Vagina (tissue), 2 donors: ENCODE results near the gene RNPEP. TPM values are rescaled to one million over a fixed set of nuclear protein-coding genes. Genes with fewer than 3 reads are reported as not detected.
"Not testable (repeated sequence)": the region's sequence is repeated elsewhere in the genome, so short reads cannot be mapped to it uniquely, and the experiment has no call there.

Experiments
- DNase-seq, 2 donors: peaks; one replicate each; pipeline ENCODE4 v3.0.0-alpha.2; 2017; ENCODE audit errors: extremely low spot score in 2 of 2
- H3K27ac ChIP-seq: fragments of 200-600 bp; sonication (generic); one replicate; pipeline ENCODE4 v1.5.1; 2019
- H3K27me3 ChIP-seq: fragments of 200-600 bp; sonication (generic); one replicate; pipeline ENCODE4 v1.5.1; 2019
- H3K36me3 ChIP-seq, 2 donors: fragments of 200-600 bp; sonication (generic); one replicate each; pipeline ENCODE4 v1.5.1; 2017 to 2019
- H3K4me1 ChIP-seq: fragments of 200-600 bp; sonication (generic); one replicate; pipeline ENCODE4 v1.5.1; 2019
- H3K4me3 ChIP-seq, 2 donors: fragments of 200-600 bp; sonication (generic); 1 replicate in 1 of 2; 2 replicates in 1 of 2; pipeline ENCODE4 v1.5.1; 2016 to 2019
- H3K9me3 ChIP-seq: fragments of 200-600 bp; sonication (generic); one replicate; pipeline ENCODE4 v1.5.1; 2019
- POLR2A ChIP-seq, 2 donors: fragments of 450-650 bp; IDR thresholded peaks; one replicate each; pipeline ENCODE4 v1.6.1; 2017; ENCODE audit warnings: antibody characterized with exemption in 2 of 2, mild to moderate bottlenecking in 2 of 2, moderate library complexity in 2 of 2
- POLR2AphosphoS5 ChIP-seq, 2 donors: sonication (generic); formaldehyde crosslinking; IDR thresholded peaks; one replicate each; pipeline ENCODE4 v1.9.0; 2017; ENCODE audit warnings: antibody characterized with exemption in 2 of 2, mild to moderate bottlenecking in 2 of 2, low read depth in 1 of 2; ENCODE audit not compliant: insufficient read depth in 1 of 2
- intact Hi-C: fragments of 100-400 bp; cut with DNase I; formaldehyde crosslinking; loops from one replicate; pipeline ENCODE4 v1.15.1; 2023
- total RNA-seq: library from RNA; depleted of rRNA; stranded (reverse); fragments of >200 nt; gene quantifications from one replicate; pipeline ENCODE4 v1.2.3, GENCODE V29; 2016
- TF ChIP-seq, protein P1 (sequence below), 3 experiments: fragments of 450-650 bp in 2 of 3; fragments of 200-600 bp in 1 of 3; sonication (generic) in 1 of 3; IDR thresholded peaks; one replicate each; pipeline ENCODE4 v1.5.1; 2017 to 2019; ENCODE audit warnings: antibody characterized with exemption in 3 of 3, mild to moderate bottlenecking in 2 of 3, moderate library complexity in 2 of 3

Gene RNPEP
- total RNA-seq, 1 donor from 2014 or later: 97.7 TPM

DNA sequence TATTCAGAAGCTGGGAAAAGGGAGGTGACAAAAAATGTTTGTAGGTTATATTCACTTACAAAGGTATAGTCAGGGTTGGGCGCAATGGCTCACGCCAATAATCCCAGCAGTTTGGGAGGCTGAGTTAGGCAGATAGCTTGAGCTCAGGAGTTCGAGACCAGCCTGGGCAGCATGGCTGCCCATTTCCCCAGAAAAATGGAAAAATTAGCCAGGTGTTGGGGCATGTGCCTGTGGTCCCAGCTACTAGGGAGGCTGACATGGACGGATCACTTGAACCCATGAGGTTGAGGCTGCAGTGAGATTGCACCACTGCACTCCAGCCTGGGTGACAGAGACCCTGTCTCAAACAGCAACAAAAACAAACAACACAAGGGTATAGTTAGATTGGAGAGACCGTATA, 24.1 kb upstream of the RNPEP start:
- peaks cover 0 to 46% of the 10 kb centered on the region in 2 donors for H3K36me3 ChIP-seq
- no peak for DNase-seq
- intact Hi-C loops: loop anchor here (10.0 kb wide), 1 partner anchor 424 kb away; the partner anchor contains the start of gene NAV1

DNA sequence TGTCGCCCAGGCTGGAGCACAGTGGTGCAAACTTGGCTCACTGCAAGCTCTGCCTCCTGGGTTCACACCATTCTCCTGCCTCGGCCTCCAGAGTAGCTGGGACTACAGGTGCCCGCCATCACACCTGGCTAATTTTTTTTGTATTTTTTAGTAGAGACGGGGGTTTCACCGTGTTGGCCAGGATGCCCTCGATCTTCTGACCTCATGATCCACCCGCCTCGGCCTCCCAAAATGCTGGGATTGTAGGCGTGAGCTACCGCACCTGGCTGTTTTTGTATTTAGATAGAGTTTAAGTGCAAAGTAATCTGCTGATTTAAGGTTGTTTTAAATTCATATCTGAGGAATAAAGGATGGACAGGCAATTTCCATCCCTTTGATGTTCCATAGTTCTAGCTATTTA, 20.1 kb upstream of the RNPEP start:
- H3K9me3 ChIP-seq, DNase-seq, intact Hi-C loops, H3K4me3 ChIP-seq, H3K27ac ChIP-seq, H3K27me3 ChIP-seq, H3K4me1 ChIP-seq: not testable (repeated sequence)
- H3K36me3 ChIP-seq: peaks cover 0 to 72% of the 10 kb centered on the region in 2 donors

More for the DNA sequence above, 24.1 kb upstream of the RNPEP start:
- no peaks in the 10 kb centered on the region for H3K9me3 ChIP-seq
- no peak for TF ChIP-seq POLR2A (IDR thresholded peaks at IDR 0.05)
- no peak for TF ChIP-seq POLR2AphosphoS5 (IDR thresholded peaks at IDR 0.05; ENCODE audit: insufficient read depth in 1 of 2, low read depth in 1 of 2)
- TF ChIP-seq, protein P1, sequence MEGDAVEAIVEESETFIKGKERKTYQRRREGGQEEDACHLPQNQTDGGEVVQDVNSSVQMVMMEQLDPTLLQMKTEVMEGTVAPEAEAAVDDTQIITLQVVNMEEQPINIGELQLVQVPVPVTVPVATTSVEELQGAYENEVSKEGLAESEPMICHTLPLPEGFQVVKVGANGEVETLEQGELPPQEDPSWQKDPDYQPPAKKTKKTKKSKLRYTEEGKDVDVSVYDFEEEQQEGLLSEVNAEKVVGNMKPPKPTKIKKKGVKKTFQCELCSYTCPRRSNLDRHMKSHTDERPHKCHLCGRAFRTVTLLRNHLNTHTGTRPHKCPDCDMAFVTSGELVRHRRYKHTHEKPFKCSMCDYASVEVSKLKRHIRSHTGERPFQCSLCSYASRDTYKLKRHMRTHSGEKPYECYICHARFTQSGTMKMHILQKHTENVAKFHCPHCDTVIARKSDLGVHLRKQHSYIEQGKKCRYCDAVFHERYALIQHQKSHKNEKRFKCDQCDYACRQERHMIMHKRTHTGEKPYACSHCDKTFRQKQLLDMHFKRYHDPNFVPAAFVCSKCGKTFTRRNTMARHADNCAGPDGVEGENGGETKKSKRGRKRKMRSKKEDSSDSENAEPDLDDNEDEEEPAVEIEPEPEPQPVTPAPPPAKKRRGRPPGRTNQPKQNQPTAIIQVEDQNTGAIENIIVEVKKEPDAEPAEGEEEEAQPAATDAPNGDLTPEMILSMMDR (IDR thresholded peaks at IDR 0.05): no peak
- H3K4me3 ChIP-seq: no peak overlapping the region
- peaks cover 22% of the 10 kb centered on the region for H3K4me1 ChIP-seq
- H3K27ac ChIP-seq: no peak overlapping the region
- no peaks in the 10 kb centered on the region for H3K27me3 ChIP-seq

DNA sequence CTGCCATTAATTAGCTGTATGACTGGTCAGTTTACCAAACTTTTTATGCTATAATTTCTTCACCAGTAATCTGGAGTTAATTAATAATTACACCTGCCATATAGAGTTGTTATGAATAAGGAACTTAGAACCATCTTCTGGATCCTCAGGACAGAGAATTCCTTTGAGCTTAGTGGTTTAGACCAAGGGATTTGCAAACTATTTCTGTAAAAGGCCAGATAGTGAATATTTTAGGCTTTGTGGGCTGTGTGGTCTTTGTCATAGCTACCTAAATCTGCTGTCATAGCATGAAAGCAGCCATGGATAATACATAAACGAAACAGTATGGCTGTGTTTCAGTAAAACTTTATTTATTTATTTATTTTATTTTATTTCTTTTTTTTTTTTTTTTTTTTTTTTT, 18.2 kb upstream of the RNPEP start:
- DNase-seq: no peak
- Histone ChIP-seq H3K9me3 (no peaks in the 10 kb centered on the region), H3K27me3 (no peaks in the 10 kb centered on the region), H3K27ac (no peak overlapping the region), H3K36me3 (peaks cover 0 to 72% of the 10 kb centered on the region in 2 donors), H3K4me1 (no peaks in the 10 kb centered on the region), H3K4me3 (no peak overlapping the region)
- intact Hi-C loops: no loop called here
- TF ChIP-seq POLR2A (IDR thresholded peaks at IDR 0.05) (no peak), POLR2AphosphoS5 (IDR thresholded peaks at IDR 0.05; ENCODE audit: insufficient read depth in 1 of 2, low read depth in 1 of 2) (no peak)
- TF ChIP-seq, protein P1 (IDR thresholded peaks at IDR 0.05): no peak

DNA sequence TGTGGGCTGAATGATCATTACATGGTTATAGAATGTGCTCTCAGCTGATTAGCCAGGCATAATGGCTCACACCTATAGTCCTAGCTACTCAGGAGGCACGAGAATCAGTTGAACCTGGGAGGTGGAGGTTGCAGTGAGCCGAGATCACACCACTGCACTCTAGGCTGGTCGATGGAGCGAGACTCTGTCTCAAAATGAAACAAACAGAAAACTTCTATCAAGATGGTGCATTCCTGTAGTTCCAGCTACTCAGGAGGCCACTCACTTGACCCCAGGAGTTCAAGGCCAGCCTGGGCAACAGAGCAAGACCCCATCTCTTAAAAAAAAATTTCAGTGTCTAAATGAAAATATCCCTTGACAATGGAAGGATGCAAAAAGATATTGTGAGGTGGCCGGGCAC, 16.3 kb upstream of the RNPEP start:
- no peak overlapping the region for H3K27ac ChIP-seq
- H3K9me3 ChIP-seq: no peaks in the 10 kb centered on the region
- H3K4me3 ChIP-seq: no peak overlapping the region
- peaks cover 0 to 81% of the 10 kb centered on the region in 2 donors for H3K36me3 ChIP-seq
- TF ChIP-seq POLR2AphosphoS5 (IDR thresholded peaks at IDR 0.05; ENCODE audit: insufficient read depth in 1 of 2, low read depth in 1 of 2) (no peak), POLR2A (IDR thresholded peaks at IDR 0.05) (no peak)
- TF ChIP-seq, protein P1 (IDR thresholded peaks at IDR 0.05): no peak
- H3K4me1 ChIP-seq: no peaks in the 10 kb centered on the region
- intact Hi-C loops: loop anchor here (5.0 kb wide), 1 partner anchor 89 kb away; no protein-coding TSS in a partner anchor
- H3K27me3 ChIP-seq: no peaks in the 10 kb centered on the region
- no peak for DNase-seq

DNA sequence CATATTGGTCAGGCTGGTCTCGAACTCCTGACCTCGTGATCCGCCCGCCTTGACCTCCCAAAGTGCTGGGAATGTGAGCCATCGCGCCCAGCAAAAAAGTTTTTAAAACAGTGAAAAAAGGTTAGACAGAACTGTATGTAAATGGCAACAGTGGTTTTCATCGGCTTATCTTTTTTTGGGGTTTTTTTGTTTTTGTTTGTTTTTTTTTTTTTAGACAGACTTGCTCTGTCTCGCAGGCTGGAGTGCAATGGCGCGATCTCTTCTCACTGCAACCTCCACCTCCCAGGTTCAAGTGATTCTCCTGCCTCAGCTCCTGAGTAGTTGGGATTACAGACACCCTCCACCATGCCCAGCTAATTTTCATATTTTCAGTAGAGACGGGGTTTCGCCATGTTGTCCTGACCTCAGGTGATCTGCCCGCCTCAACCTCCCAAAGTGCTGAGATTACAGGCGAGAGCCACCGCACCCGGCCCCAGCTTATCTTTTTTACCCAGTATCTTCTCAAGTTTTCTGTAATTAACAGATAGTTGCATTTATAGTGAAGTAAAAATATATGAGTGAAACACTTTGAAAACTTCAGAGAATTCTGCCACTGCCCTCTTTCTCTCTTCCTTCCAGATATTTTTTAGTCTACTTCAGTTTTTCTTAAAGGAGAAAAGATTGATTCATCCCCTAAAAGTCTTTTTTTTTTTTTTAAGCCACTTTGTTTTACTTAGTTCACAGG, 14.1 kb upstream of the RNPEP start:
- intact Hi-C loops: loop anchor here (5.0 kb wide), 1 partner anchor 91 kb away; no protein-coding TSS in a partner anchor
- no peak overlapping the region for H3K27ac ChIP-seq
- no peak overlapping the region for H3K4me3 ChIP-seq
- peaks cover 0 to 60% of the 10 kb centered on the region in 2 donors for H3K36me3 ChIP-seq
- no peaks in the 10 kb centered on the region for H3K4me1 ChIP-seq
- TF ChIP-seq POLR2AphosphoS5 (IDR thresholded peaks at IDR 0.05; ENCODE audit: insufficient read depth in 1 of 2, low read depth in 1 of 2): no peak
- no peak for TF ChIP-seq POLR2A (IDR thresholded peaks at IDR 0.05)
- TF ChIP-seq, protein P1 (IDR thresholded peaks at IDR 0.05): no peak
- DNase-seq: no peak
- H3K27me3 ChIP-seq: no peaks in the 10 kb centered on the region
- no peaks in the 10 kb centered on the region for H3K9me3 ChIP-seq
